ENCODE results near the gene SKI.
A peak's percentile ranks its signal among the peaks of the same experiment; 100 is the strongest.

GRCh38 chr1:2231532-2232254 is 3.6 kb downstream of the SKI start:
- TF ChIP-seq CTBP1 (IDR thresholded peaks at IDR 0.05; ENCODE audit: borderline replicate concordance), result no peak
- no peak for TF ChIP-seq SP1 (IDR thresholded peaks at IDR 0.05)
- no peak for TF ChIP-seq NFRKB (IDR thresholded peaks at IDR 0.05)
- no peak for TF ChIP-seq FOXM1 (IDR thresholded peaks at IDR 0.05; ENCODE audit: borderline replicate concordance)
- TF ChIP-seq FOXK2 (IDR thresholded peaks at IDR 0.05), result no peak
- TF ChIP-seq ELF4 (IDR thresholded peaks at IDR 0.05), result no peak
- no peak for TF ChIP-seq TARDBP (IDR thresholded peaks at IDR 0.05)
- no peak for TF ChIP-seq FOXA1 (IDR thresholded peaks at IDR 0.05)
- TF ChIP-seq BHLHE40 (IDR thresholded peaks at IDR 0.05; ENCODE audit: borderline replicate concordance), result no peak
- no peak for TF ChIP-seq ARNT (IDR thresholded peaks at IDR 0.05)
- no peak for TF ChIP-seq SUZ12 (IDR thresholded peaks at IDR 0.05)
- TF ChIP-seq PKNOX1 (IDR thresholded peaks at IDR 0.05), result peak; percentile 63
- TF ChIP-seq HDGF (IDR thresholded peaks at IDR 0.05; ENCODE audit: borderline replicate concordance), result no peak
- no peak for TF ChIP-seq ZNF384 (IDR thresholded peaks at IDR 0.05)
